ENCODE data around the gene LRRC2.

The LRRC2 gene

DNA sequence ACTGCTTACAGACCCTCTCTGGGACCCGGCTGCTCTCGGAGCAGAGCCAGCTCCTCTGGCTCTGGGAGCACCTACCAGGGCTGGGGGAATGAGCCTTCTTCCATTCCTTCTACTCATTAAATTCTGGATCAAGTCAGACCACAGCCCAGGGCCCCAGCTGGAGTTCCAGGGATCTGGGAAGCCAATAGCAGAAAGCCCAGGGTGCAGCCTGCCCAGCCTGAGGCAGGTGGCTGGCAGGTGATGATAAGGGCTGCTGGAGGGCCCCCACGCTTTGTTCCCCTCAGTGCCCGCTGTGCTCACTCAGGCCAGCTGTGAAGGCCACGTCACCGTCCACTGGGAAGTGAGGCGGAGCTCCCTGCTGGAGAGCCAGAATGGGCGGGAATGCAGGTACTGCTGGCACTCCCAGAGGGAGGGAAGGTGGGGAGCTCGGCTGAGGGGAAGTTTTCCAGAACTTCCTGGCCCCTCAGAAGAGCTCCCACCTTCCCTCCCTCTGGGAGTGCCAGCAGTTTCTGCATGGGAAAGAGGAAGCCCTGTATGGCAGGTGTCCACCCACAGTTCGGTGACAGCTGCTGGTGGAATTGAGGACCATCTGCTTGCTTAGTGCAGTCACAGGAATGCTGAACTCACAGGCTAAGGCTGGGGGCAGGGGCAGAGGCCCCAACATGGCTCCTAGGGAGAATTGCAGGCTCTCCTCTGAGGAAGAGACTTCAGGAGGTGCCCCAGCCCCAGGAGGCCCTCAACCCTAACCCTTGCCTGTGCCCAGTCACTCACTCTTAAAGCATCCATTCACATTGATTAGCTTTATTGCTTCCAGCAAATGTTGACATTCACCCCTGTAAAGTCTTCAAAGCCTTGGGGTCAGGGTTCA, 81.0 kb downstream of the LRRC2 start:
- DNase-seq: no peak
- TF ChIP-seq POLR2A (IDR thresholded peaks at IDR 0.05; ENCODE audit: low read length) (no peak), GATA1 (IDR thresholded peaks at IDR 0.05; ENCODE audit: low read depth, low read length) (no peak)

DNA sequence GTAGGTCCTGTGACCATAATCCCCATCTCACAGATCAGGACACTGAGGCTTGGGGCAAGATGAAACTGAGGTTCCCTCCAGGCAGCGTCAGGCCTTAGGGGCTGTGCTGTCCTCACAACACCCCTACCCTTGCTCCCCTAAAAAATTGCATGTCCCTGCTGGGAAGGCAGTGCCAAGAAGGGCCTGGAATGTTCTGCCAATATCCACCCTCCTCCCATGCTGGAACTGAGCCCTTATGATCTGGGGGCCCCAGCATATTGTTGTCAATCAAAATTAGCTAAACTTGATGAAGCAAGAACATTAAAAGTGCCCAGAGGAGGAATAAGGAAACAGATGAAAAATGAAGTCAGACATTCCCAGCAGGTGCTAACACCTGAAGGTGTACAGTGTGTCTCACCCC, 81.7 kb downstream of the LRRC2 start:
- TF ChIP-seq POLR2A (IDR thresholded peaks at IDR 0.05; ENCODE audit: low read length) (no peak), GATA1 (IDR thresholded peaks at IDR 0.05; ENCODE audit: low read depth, low read length) (no peak)
- no peak for DNase-seq

DNA sequence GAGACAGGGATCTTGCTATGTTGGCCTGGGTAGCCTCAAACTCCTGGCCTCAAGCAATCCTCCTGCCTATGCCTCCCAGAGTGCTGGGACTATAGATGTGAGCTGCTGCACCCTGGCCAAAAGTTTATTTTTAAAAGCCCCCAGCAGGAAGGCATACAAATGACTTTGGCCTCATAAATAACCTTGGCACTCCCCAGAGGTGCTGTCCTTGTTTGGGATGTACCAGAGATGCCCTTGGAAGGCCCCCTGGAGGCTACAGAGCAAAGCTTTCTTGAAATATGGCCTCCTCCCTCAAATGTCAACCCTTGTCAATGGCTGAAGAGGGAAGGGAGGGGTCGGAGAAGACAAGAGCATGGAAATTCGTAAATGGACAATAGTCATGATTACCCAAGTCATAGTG, 82.3 kb downstream of the LRRC2 start:
- peak; percentile 31 to 34 for DNase-seq
- TF ChIP-seq POLR2A (IDR thresholded peaks at IDR 0.05; ENCODE audit: low read length): no peak
- no peak for TF ChIP-seq GATA1 (IDR thresholded peaks at IDR 0.05; ENCODE audit: low read depth, low read length)

DNA sequence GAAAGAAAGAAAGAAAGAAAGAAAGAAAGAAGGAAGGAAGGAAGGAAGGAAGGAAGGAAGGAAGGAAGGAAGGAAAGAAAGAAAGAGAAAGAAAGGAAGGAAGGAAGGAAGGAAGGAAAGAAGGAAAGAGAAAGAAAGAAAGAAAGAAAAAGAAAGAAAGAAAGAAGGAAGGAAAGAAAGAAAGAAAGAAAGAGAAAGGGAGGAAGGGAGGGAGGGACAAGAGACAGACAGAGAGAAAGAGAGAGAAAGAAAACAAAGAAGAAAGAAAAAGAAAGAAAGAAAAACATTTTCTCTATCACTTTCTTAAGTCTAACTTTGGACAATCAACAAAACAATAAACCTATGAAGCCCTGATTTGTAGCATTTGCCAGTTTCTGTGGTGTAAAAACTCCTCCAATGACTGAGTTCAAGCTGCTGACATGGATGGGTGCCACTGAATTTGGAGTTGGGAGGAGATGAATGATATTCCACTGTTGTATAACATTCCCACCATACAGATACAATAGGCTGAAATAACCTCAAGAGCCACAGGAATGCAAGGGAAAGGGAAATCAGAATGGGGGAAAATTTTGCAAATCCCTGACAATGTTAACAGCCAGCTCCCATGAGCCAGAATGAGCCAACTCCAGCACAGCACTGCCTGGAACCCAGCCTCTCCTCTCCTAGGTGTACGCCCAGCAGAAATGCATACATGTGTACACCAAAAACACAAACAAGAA, 83.3 kb downstream of the LRRC2 start:
- TF ChIP-seq GATA1 (IDR thresholded peaks at IDR 0.05; ENCODE audit: low read depth, low read length): no peak
- no peak for TF ChIP-seq POLR2A (IDR thresholded peaks at IDR 0.05; ENCODE audit: low read length)

DNA sequence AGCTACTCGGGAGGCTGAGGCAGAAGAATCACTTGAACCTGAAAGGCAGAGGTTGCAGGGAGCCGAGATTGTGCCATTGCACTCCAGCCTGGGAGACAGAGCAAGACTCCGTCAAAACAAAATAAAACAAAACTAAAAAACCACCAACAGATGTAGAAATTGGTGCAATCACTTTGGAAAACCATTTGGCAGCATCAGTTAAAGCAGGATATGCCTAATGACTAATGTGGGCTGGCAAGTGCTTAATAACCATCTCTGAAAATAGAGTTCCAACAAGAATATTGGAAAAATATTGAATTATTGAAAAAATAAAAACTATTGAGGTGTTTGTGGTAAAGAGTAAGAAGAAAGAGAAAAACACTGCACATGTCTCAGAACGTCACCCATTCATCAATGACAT, 84.5 kb downstream of the LRRC2 start:
- DNase-seq: no peak
- TF ChIP-seq GATA1 (IDR thresholded peaks at IDR 0.05; ENCODE audit: low read depth, low read length) (no peak), POLR2A (IDR thresholded peaks at IDR 0.05; ENCODE audit: low read length) (no peak)

More for the DNA sequence above, 83.3 kb downstream of the LRRC2 start:
- DNase-seq: no peak

DNA sequence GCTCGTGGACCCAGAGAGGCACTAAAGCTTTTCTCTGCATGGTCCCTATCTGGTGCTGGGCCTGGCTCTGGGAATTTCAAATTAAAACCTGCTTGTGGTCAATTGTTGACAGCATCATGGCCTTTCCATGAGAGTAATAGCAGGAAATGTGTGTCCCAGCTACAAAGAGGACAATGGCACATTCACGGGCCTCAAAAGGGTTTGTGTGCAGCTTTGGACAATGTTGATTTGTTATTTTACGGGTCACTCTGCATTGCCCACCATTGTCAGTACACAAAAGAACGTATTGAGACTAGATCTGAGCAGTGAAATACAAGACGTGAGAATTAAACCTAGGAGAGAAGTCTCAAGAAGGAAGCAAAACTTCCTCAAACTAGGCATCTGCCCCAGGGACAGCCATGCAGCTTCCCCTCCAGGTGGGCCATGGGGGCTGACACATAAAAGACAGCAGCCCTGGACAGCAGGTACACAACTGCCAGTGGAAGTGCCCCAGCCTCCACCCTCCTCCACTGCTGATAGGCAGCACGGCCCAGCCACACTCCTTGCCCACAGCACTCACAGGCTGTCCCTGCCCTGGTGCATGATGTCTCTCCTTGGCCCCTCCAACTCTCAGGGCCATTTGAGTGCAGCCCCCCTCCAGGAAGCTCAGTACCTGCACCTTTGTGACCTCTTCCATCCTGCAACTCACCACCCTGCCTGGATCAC, 85.5 kb downstream of the LRRC2 start:
- DNase-seq: no peak
- TF ChIP-seq GATA1 (IDR thresholded peaks at IDR 0.05; ENCODE audit: low read depth, low read length) (no peak), POLR2A (IDR thresholded peaks at IDR 0.05; ENCODE audit: low read length) (no peak)

- no peak for DNase-seq
- TF ChIP-seq GATA1 (IDR thresholded peaks at IDR 0.05; ENCODE audit: low read depth, low read length) (no peak), POLR2A (IDR thresholded peaks at IDR 0.05; ENCODE audit: low read length) (no peak)
These were observed 86.4 kb downstream of the LRRC2 start for GRCh38 chr3:46479696-46480095.

DNA sequence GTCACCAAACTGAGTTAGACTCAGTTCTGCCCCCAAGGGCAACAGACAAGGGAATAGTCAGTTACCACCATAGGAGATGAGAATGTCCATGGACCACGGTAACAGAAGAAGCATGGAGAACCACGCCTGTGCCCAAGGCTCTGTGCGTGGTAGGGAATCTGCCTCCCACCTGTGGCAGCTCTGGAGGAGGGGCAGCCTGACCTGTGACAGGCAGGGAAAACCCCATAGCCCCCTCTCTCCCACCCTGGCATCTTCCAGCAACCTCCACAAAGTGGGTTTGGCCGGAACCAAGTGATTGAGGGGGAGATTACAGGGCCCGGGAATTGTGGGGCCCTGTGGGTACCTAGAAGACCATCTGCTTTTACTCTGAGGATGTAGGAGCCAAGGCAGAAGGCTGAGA, 87.1 kb downstream of the LRRC2 start:
- no peak for DNase-seq
- TF ChIP-seq POLR2A (IDR thresholded peaks at IDR 0.05; ENCODE audit: low read length) (no peak), GATA1 (IDR thresholded peaks at IDR 0.05; ENCODE audit: low read depth, low read length) (no peak)

- no peak for DNase-seq
- no peak for TF ChIP-seq POLR2A (IDR thresholded peaks at IDR 0.05; ENCODE audit: low read length)
These were observed 87.8 kb downstream of the LRRC2 start for GRCh38 chr3:46478341-46478740.

GRCh38 chr3:46477756-46478155, 88.3 kb downstream of the LRRC2 start:
- TF ChIP-seq GATA1 (IDR thresholded peaks at IDR 0.05; ENCODE audit: low read depth, low read length) (no peak), POLR2A (IDR thresholded peaks at IDR 0.05; ENCODE audit: low read length) (no peak)
- no peak for DNase-seq

DNA sequence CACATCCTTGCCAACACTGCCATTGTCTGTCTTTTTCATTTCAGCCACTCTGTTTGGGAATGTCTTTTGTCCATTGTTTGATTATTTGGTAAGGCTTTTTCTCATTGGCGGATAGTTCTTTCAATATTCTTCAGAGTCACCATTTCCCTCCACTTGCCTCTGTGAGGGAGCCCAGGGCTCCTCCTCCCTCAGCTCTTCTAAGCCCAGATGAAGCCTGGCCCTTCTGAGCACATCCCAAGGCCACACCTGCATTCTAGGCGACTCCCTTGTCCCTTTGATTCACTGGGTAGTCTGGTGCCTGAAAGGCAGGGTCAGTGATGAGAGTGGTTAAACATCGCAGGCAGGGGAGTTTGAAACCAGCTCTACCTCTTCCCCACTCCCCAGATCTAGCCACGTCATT, 89.0 kb downstream of the LRRC2 start:
- no peak for DNase-seq
- no peak for TF ChIP-seq POLR2A (IDR thresholded peaks at IDR 0.05; ENCODE audit: low read length)
- TF ChIP-seq GATA1 (IDR thresholded peaks at IDR 0.05; ENCODE audit: low read depth, low read length): no peak

GRCh38 chr3:46472736-46473135, 93.4 kb downstream of the LRRC2 start:
- no peak for DNase-seq
- TF ChIP-seq GATA1 (IDR thresholded peaks at IDR 0.05; ENCODE audit: low read depth, low read length) (no peak), POLR2A (IDR thresholded peaks at IDR 0.05; ENCODE audit: low read length) (no peak)

DNA sequence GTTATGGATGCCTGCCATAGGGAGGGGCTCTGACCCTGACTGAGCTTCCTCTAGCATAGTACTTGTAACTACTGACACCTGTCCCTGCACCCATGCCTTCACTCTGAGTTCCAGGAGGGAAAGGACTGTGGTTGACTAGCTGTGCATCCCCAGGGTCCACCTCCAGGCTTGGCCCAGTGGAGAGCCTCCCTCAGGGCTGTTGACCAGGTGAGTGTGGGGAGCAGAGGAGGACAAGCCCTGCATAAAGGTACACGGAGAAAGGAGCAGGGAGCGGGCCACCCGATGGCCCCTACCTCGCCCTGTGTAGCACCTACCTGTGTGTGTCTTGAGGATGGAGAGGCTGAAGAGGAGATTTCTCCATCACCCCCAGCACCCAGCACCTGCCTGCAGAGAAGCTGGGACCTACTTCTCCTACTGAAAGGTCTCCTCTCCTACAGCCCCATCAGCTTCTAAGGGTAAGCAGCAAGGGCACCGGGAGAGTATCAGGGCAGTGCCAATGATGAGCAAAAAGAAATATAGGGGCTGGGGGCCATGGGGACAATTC, 94.7 kb downstream of the LRRC2 start:
- TF ChIP-seq POLR2A (IDR thresholded peaks at IDR 0.05; ENCODE audit: low read length) (no peak), GATA1 (IDR thresholded peaks at IDR 0.05; ENCODE audit: low read depth, low read length) (no peak)
- no peak for DNase-seq

GRCh38 chr3:46470831-46471230, 95.3 kb downstream of the LRRC2 start:
- no peak for DNase-seq
- no peak for TF ChIP-seq GATA1 (IDR thresholded peaks at IDR 0.05; ENCODE audit: low read depth, low read length)
- TF ChIP-seq POLR2A (IDR thresholded peaks at IDR 0.05; ENCODE audit: low read length): no peak

Data from erythroblast (primary cell).